ENCODE measurements around the gene TMIGD2.

GRCh38 chr19:4310247-4311121 lies 8.3 kb upstream of the TMIGD2 start:
- TF ChIP-seq CTCF (IDR thresholded peaks at IDR 0.05; ENCODE audit: low read depth, low read length): no peak
- no peak for TF ChIP-seq POLR2A (IDR thresholded peaks at IDR 0.05; ENCODE audit: extremely low read depth, insufficient read length)
- no peak for TF ChIP-seq MYC (IDR thresholded peaks at IDR 0.05; ENCODE audit: low read depth, low read length)

Measured in NB4 (cell line).